OCI-M2 (cell line): ENCODE data around the gene ITPR2.

ENCODE experiments used
- DNase-seq: peaks from one replicate; lab custom pipeline; 2025; ENCODE audit not compliant: unreplicated experiment; lab: John Stamatoyannopoulos, UW

ITPR2 gene

GRCh38 chr12:26825459-26826016 is 7.5 kb downstream of the ITPR2 start:
- no peak for DNase-seq

GRCh38 chr12:26823390-26823789 is 9.6 kb downstream of the ITPR2 start:
- DNase-seq, result no peak

- no peak for DNase-seq
Observed at GRCh38 chr12:26822026-26822425, 11.0 kb downstream of the ITPR2 start.

GRCh38 chr12:26821212-26821701 is 11.7 kb downstream of the ITPR2 start:
- DNase-seq, result no peak

- DNase-seq, result no peak
Observed at GRCh38 chr12:26818636-26819035, 14.4 kb downstream of the ITPR2 start.

- no peak for DNase-seq
Observed at GRCh38 chr12:26818201-26818600, 14.8 kb downstream of the ITPR2 start.

GRCh38 chr12:26817183-26817591 is 15.8 kb downstream of the ITPR2 start:
- DNase-seq, result no peak

- no peak for DNase-seq
Observed at GRCh38 chr12:26813812-26814211, 19.2 kb downstream of the ITPR2 start.

- DNase-seq, result no peak
Observed at GRCh38 chr12:26810330-26810729, 22.7 kb downstream of the ITPR2 start.

- no peak for DNase-seq
Observed at GRCh38 chr12:26809611-26810285, 23.2 kb downstream of the ITPR2 start.

- DNase-seq, result no peak
Observed at GRCh38 chr12:26808766-26809476, 24.1 kb downstream of the ITPR2 start.

- DNase-seq, result no peak
Observed at GRCh38 chr12:26807292-26807691, 25.7 kb downstream of the ITPR2 start.

- no peak for DNase-seq
Observed at GRCh38 chr12:26806556-26806955, 26.4 kb downstream of the ITPR2 start.

GRCh38 chr12:26805401-26805971 is 27.5 kb downstream of the ITPR2 start:
- DNase-seq, result no peak

GRCh38 chr12:26803552-26803951 is 29.4 kb downstream of the ITPR2 start:
- DNase-seq, result no peak

- DNase-seq, result no peak
Observed at GRCh38 chr12:26801486-26801885, 31.5 kb downstream of the ITPR2 start.

GRCh38 chr12:26800858-26801257 is 32.1 kb downstream of the ITPR2 start:
- DNase-seq, result no peak

GRCh38 chr12:26800347-26800746 is 32.6 kb downstream of the ITPR2 start:
- DNase-seq, result no peak

- no peak for DNase-seq
Observed at GRCh38 chr12:26799741-26800140, 33.3 kb downstream of the ITPR2 start.

- DNase-seq, result no peak
Observed at GRCh38 chr12:26798640-26799039, 34.4 kb downstream of the ITPR2 start.

GRCh38 chr12:26798023-26798422 is 35.0 kb downstream of the ITPR2 start:
- DNase-seq, result no peak

- no peak for DNase-seq
Observed at GRCh38 chr12:26795910-26796309, 37.1 kb downstream of the ITPR2 start.
